ENCODE results near the gene TPO.

TPO gene

GRCh38 chr2:1453561-1453960 lies 40.3 kb downstream of the TPO start:
- no peak for DNase-seq

- DNase-seq, result no peak
Observed at GRCh38 chr2:1454346-1454745, 41.1 kb downstream of the TPO start.

GRCh38 chr2:1455466-1455865 lies 42.2 kb downstream of the TPO start:
- no peak for DNase-seq

GRCh38 chr2:1458432-1458831 lies 45.2 kb downstream of the TPO start:
- DNase-seq, result no peak

- no peak for DNase-seq
Observed at GRCh38 chr2:1459727-1460126, 46.5 kb downstream of the TPO start.

- no peak for DNase-seq
Observed at GRCh38 chr2:1460851-1461418, 47.7 kb downstream of the TPO start.

- no peak for DNase-seq
Observed at GRCh38 chr2:1461507-1462390, 48.5 kb downstream of the TPO start.

GRCh38 chr2:1462994-1463393 lies 49.7 kb downstream of the TPO start:
- DNase-seq, result no peak

GRCh38 chr2:1472350-1472749 lies 59.1 kb downstream of the TPO start:
- DNase-seq, result no peak

- no peak for DNase-seq
Observed at GRCh38 chr2:1476617-1477195, 63.4 kb downstream of the TPO start.

- no peak for DNase-seq
Observed at GRCh38 chr2:1477196-1478040, 64.2 kb downstream of the TPO start.

GRCh38 chr2:1478311-1479305 lies 65.3 kb downstream of the TPO start:
- DNase-seq, result no peak

- no peak for DNase-seq
Observed at GRCh38 chr2:1479346-1479745, 66.1 kb downstream of the TPO start.

- DNase-seq, result no peak
Observed at GRCh38 chr2:1480671-1481076, 67.4 kb downstream of the TPO start.

- no peak for DNase-seq
Observed at GRCh38 chr2:1481406-1482252, 68.4 kb downstream of the TPO start.

GRCh38 chr2:1482253-1482675 lies 69.0 kb downstream of the TPO start:
- no peak for DNase-seq

- no peak for DNase-seq
Observed at GRCh38 chr2:1482981-1483380, 69.7 kb downstream of the TPO start.

GRCh38 chr2:1483551-1483950 lies 70.3 kb downstream of the TPO start:
- DNase-seq, result no peak

GRCh38 chr2:1484131-1484884 lies 71.0 kb downstream of the TPO start:
- no peak for DNase-seq

- no peak for DNase-seq
Observed at GRCh38 chr2:1486670-1487069, 73.4 kb downstream of the TPO start.

Data from NCI-H187 treated with DMSO at 0.1 percent for 48 hours (cell line).